HG02623 (cell line): ENCODE measurements around the gene MAGEF1.

ENCODE experiments used
- ATAC-seq: cut with Tn5 transposase; IDR thresholded peaks from one replicate; pipeline ENCODE4 v1.9.1; 2021; ENCODE audit warnings: moderate library complexity; ENCODE audit not compliant: unreplicated experiment

Gene MAGEF1, protein sequence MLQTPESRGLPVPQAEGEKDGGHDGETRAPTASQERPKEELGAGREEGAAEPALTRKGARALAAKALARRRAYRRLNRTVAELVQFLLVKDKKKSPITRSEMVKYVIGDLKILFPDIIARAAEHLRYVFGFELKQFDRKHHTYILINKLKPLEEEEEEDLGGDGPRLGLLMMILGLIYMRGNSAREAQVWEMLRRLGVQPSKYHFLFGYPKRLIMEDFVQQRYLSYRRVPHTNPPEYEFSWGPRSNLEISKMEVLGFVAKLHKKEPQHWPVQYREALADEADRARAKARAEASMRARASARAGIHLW

DNA sequence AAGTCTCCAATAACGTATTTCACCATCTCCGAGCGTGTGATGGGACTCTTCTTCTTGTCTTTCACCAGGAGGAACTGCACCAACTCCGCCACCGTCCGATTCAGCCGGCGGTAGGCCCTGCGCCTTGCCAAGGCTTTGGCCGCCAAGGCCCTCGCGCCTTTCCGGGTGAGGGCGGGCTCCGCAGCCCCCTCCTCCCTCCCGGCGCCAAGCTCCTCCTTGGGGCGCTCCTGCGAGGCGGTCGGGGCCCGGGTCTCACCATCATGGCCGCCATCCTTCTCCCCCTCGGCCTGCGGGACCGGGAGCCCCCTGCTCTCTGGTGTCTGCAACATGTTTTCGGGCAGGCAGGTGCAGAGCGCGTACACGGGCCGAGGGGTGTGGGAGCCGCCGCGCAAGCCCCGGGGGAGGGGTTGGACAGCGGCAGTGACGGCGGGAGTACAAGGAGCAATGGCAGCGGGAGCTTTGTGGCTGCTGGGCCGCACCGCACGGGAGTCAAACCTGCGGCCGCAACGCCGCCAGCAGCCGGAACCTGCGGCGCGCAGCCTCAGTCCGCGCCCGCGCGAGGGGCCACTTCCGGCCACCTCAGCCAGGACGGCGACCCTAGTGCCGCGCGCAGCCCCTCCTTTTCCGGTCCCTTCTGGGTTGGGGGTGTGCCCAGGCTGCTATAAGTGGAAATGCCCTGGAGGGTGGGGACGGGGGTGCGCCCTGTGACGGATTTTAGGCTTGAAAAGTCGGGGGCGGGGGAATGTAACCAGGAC is at the start of gene MAGEF1:
TSS of gene MAGEF1 (minus strand) at position 572 of the 755 bp plus-strand sequence. CDS start at position 329, 243 bp downstream.
- ATAC-seq = peak; percentile 77

DNA sequence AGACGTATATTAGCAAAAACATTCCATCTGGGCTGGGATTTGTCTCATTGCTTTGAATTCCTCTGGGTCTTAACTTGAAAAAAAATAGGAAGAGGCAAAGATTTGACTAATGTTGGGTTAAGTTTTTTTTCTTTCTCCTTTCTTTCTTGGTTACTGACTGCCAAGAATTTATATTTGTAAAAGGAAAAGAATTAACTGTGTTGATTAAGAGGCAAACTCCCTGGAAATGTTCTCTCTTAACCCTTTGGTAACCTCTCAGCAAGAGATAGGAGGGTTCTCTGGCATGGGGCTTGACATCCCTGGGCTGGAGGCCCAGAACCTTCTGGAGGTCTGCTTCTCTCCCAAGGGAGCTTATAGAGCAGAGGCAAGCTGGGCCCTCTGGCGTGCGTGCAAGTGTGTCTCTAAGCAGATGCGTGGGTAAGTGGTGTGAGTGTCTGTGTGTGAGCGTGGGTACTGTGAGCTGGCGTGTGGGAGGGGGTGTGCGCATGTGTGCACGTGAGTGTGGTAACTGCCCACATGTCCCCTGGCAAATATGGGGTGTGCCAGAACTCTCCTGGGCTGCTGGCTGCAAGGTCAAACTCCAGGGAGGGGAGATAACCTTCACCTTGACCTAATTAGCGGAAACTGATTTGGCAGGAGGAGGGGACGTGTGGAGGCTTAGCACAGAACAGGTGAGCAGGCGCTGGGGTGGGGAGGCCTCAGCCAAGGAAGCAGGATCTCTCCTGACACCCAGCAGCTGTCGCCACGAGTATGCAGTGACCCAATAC is 49.4 kb upstream of the MAGEF1 start:
- ATAC-seq = no peak

DNA sequence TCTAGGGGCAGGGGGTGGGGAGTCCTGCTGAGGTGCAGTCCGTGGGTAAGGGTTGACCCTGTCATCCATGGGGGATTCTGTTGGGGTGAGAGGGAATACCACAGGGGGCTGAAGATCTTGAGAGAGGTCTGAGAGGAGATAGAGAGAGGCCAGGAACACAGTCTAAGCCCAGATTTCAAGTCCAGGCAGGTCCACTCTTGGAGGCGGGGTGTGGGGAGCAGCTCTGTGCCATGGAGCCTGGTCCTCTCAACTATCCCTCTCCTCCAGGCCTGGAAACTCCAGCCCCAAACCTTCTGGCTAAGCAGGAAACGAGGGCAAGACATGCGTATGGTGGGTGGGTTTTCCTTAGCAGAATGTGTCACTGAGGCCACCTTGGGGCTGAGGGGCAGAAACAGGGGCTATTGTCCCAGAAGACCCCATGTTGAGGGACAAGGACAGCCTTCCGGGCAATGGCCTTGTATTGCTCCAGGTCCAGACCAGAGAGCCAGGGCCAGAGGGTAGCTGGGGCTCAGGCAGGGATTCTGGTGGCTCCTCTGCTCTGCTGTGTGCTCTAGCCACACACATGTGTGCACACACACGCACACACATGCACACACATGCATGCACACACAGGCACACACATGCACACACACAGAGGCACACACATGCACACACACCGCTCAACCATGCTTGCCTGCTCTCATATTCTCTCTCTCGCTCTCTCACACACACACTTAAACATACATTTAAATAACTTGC is 48.6 kb upstream of the MAGEF1 start:
- ATAC-seq = no peak

DNA sequence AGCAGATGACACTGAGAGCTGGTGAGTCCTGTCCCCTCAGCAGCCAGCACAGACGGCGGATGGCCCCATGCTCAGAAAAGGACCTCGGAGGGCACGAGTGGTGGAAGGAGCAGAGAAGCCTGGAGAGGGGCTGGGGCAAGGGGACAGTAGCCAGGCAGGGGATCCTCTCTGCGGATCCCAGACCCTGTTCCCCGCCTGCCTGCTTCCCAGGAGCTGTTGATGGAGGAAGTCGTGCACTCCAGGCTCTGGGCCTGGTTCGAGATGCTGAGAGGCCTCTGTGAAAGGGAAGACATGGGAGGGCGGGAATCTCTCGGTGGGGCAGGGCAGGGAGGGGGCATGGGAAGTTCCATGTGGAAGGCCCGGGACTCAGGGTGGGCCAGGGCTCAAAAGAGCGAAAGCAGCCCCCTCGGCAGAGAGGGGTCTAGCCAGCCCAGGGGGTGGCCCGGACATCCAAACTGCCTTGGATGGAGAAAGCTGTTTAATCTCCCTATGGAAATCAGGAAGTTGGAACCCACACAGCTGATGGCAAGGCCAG is 47.9 kb upstream of the MAGEF1 start:
- no peak for ATAC-seq

DNA sequence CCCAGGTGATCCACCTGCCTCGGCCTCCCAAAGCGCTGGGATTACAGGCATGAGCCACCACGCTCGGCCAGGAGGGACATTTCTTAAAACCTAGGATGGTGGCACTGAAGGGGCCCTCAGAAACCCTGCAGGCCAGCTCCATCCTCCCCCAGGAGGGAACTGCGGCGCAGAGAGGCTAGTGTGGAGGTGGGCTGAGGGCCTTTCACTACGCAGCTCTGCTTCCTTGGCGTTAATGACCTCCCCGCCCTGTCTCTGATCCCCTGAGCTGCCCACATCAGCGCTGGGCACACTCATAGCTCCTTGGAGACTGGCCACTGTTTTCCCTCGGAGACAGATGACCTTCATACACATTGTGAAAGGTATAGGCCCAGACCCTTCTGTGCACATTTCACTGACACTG is 46.2 kb upstream of the MAGEF1 start:
- ATAC-seq = no peak

DNA sequence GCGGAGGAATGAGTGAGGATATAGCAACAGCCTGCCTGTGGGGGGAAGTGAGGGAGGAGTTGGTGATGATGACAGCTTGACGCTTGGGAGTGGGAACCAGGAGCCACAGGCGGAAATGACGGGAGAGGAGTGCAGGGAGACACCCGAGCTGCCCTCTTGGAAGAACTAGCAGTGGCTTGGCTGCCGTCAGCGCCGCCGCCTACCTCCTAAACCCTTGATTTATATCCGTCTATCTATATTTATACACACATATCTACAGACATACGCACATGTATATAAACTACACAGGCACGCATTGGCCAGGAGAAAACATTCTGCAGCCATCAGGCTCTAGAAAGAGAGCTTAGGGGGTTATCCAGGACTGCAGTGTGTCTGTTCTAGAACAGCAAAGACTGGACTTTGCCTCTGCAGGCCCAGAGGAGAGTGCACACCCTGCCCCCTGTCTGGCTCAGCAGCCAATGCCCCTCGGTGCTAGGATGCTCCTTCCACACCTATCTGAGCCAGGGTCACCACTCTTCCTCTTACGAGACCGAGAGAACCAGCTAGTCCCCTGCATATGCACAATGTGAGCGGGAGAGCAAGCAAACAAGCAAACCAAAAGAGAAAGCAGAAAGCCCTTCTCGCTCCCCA is 45.3 kb upstream of the MAGEF1 start:
- ATAC-seq = no peak

DNA sequence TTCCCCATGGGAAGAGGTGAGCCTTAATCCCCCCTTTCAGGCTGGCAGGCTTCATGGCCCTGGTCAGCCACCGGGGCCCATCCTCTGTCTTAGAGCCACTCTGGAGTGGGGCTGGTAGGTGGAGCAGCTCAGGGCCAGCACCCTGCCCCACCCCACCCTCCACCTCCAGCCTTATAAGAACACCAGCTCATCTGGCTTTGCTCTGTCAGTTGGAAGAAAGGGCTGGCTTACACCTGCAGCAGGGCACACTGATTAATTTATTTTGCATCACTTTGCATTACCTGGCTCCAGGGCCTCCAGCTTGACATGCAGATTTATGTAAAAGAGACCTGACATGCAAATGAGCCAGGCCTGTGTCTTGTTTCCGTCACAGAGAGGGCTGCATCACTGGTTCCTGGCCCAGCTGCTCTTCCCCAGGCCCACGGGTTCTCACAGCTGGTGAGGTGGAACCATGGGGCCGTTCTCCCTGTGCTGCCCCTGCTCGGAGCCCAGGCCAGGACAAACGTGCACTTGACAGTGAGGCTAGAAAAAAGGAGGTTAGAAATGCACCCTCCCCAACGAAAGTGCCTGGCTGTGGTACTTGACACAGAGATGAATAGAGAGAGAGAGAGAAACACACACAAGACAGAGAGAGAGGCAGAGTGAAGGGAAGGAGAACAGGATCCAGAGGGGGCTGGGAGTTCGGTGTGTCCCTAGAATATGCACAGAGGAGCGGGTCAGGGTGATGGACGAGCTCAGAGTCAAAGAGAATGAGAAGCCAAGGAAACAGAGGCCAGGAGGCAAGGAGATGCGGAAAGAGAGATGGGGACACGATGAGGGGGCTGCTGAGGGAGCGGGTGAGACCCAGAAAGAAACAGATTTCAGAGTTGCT is 44.5 kb upstream of the MAGEF1 start:
- ATAC-seq = no peak

DNA sequence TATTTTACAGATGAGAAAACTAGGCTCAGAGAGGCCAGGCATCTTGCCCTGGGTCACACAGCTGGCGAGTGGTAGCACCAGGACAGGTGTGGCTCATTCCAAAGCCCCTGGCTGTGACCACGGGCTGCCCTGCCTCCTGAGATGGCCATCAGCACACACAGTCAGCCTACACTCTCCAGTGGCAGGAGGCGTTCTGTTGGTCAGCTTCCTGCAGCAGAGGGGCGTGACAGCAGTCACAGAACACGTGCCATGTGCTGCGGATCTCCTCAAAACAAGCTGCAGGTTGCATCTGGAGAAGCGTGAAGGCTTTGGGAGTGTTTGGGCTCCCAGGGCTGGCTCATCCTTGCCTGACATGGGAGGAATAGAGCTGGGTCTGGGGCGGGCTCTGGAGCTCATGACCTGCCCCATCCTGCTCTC is 43.5 kb upstream of the MAGEF1 start:
- no peak for ATAC-seq

DNA sequence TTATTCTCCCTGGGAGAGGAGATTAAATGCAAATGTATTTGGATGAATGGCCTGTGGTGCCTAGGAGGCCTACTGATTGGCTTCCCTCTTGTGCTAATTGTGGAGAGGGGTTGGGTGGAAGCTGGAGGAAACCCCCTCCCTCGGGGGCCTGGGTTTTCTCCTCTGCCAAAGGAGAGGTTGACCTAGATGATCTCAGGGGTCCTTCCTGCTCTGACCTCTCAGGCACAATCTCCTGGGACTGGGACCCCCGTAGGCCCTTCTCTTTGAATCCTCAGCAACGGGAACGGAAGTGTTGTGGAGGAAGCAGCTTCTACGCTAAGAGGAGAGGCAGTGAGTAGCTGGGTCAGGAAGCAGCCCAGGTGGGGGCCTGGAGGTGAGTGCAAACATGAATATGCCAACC is 40.5 kb upstream of the MAGEF1 start:
- ATAC-seq = no peak

DNA sequence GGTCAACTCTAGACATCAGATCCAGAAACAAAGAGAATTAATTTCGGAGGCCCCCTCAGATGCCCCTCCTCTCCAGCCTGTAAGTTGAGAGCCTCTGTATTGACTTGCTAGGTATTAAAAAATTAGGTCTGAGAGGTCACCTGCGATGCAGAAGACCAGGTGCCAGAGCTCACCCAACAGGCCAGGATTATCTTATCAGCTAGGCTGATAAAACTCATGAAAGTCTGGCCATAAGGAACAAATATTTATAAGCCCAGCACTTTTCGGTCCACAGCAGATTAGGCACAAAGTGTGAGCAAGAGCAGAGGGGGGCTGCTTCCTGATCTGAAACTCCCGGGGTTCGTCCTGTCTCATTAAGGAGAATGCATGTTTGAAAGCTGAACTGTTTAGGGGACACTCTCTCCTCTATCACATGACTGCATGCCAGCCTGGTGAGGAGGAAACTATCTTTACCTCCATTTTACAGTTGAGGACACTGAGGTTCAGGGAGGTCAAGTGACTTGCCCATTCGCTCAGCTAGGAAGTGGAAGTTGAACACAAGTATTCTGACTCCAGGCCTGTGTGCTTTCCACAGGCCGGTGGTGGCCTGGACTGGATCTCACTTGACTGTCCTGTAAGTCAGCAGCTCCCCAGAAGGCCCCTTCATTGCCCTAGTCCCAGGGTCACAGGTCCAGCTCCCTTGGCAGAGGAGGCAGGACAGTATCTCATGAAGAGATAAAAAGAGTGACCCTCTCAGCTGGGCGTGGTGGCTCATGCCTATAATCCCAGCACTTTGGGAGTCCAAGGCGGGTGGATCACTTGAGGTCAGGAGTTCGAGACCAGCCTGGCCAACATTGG is 39.6 kb upstream of the MAGEF1 start:
- ATAC-seq = no peak

DNA sequence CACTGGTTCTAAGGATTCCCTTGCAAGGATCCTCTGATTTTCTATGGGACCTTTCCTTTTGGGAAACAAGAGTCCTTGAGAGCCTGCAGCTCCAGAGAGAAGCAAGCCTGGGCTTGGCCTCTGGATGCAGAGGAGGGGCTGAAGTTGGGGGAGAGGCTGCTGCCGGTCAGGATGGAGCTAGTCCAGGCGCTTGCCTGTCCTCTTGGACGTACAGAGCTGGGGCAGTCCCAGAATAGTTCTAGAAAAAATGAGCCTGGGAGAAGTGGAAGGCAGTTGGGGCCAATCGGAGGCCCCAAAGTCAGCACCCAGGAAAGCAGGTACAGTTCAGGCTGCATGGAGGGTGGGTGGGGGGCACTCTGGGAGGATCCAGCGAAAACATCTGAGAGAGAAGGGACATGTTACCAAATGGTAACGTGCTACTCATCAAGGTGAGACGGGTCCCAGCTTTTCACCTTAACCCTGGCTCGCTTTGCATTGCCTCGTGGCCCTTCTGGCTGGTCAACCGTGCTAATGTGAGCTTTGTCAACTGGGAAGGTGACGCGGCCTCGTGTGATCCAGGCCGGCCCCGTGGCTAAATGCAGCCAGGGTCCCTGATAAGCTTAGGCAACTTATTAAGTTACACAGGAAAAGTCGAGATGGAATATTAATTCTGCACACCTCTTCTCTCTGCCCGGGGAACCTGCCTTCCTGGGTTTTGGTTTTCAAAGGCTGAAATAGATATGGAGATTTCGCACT is 38.7 kb upstream of the MAGEF1 start:
- no peak for ATAC-seq

DNA sequence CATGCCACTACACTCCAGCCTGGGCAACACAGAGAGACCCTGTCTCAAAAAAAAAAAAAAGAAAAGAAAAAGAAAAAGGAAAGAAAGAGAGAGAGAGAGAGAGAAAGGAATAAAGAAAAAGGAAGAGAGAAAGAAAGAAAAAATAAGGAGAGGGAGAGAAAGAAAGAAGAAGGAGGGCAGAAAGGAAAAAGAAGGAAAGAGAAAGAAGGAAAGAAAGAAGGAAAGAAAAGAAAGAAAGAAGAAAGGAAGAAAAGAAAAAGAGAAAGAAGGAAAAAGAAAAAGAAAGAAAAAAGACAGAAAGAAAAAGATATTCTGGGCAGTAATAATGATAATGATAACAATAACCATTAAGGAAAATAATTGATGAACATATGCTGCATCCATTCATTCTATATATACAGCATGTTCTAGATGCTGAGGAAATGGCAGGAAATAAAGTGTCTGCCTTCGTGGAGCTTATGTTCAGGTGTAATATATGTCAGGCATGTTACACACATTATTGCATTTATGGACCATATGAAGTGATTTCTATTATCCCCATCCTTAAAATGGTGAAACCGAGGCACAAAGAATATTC is 37.4 kb upstream of the MAGEF1 start:
- ATAC-seq = no peak

DNA sequence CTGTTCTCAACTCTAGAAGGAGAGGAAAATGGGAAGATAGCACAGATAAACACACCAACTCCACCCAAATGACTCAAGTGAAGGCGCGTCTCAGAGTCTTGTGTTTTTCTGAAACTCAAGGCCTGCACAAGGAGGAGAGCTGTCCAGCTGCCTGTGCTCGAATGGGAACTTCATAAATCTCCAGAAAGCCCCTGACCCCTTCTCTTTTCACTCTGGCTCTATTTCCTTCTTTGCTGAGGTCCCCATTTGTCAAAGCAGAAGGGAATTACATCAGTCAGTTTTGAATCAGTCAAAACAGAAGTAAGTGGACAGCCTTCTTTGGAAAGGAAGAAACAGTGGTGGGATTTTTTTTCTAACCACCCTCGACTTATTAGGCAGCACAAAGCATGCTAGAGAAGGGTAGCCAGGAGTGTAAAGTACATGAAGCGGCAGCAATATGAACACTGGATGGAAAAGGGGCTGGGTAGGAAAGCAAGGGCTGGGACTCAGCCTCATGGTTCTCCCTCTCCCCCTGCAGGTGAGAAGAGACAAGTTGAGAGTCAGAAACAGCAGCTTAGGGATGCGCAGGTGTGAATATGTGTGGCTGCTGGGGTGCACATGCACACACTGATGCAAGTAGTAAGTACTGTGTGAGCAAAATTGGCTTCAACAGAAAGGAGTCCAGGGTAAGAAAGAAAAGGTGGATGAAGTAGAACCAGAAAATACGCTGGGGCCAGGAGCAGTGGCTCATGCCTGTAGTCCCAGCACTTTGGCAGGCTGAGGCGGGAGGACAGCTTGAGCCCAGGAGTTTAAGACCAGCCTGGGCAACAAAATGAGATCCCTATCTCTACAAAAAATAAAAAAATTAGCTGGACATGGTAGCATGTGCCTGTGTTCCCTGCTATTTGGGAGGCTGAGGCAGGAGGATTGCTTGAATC is 36.6 kb upstream of the MAGEF1 start:
- ATAC-seq = no peak

DNA sequence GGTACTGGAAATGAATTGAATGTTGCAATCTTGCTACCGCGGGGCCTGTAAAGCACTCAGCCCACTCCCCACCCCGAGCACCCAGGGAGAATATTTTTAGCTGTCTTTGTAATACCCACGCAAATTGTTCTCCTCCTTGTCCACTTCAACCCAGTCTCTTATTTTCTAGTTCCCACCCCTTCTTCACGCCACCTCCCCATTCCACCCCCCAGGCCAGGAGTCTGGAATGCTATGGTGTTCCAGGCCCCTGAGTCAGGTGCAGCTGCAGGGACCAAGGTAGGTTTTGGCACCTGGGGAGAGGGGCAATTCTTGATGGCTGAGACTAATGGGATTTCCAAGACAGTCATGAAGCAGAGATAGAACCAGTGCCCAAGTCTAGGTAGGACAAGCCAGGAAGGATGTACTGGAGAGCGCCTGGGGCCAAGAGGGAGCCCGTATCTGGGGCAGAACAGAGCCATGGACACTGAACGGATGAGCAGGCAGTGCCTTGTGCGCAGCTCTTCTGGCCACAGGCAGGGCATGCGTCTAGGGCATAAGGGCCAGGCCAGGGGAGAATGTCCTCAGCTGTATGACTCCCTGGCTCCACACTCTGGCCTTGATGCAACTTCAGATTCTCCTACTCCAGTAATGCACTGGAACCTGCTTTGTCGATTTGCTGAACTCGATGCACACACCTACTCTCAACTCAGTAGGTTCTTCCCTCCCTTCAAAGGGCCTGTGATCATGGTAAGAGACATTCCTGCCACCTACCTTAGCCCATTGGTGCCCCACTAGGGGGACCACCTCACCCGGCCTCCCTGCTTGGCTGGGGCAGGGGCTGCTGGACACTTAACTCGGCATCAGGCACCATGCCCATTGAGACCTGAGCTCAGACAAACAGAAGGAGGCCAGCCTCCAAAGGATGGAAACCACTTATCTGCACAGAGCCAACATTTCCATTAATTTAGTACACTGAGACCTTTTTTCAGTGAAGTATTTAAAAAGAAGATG is 34.6 kb upstream of the MAGEF1 start:
- no peak for ATAC-seq

DNA sequence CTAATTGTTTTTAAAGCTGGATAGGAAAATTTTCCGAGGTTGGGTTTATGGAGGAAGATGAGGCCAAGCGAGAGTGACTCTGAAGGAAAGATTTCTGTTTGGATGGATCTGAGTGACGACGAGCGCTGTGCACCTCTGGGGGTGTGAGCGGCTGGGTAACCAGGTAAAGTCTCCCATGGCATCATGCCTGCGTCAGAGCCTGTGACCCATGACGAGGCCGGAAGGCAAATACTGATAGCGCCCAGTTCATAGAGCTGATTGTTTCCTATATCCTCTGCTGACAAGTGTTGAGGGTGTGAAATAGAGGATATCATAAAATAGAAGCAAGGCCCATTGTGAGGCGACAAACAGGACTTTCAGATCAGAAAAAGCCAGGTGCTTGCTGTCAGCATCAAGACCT is 33.7 kb upstream of the MAGEF1 start:
- ATAC-seq = no peak
